ENCODE measurements around the gene SULT2A1. TPM values are rescaled to one million over a fixed set of nuclear protein-coding genes. Genes with fewer than 3 reads are reported as not detected.
A peak's percentile ranks its signal among the peaks of the same experiment; 100 is the strongest.
"Not testable (repeated sequence)": the region's sequence is repeated elsewhere in the genome, so short reads cannot be mapped to it uniquely, and the experiment has no call there.

The SULT2A1 gene
- total RNA-seq, 1 experiment from 2014 or later: not detected

DNA sequence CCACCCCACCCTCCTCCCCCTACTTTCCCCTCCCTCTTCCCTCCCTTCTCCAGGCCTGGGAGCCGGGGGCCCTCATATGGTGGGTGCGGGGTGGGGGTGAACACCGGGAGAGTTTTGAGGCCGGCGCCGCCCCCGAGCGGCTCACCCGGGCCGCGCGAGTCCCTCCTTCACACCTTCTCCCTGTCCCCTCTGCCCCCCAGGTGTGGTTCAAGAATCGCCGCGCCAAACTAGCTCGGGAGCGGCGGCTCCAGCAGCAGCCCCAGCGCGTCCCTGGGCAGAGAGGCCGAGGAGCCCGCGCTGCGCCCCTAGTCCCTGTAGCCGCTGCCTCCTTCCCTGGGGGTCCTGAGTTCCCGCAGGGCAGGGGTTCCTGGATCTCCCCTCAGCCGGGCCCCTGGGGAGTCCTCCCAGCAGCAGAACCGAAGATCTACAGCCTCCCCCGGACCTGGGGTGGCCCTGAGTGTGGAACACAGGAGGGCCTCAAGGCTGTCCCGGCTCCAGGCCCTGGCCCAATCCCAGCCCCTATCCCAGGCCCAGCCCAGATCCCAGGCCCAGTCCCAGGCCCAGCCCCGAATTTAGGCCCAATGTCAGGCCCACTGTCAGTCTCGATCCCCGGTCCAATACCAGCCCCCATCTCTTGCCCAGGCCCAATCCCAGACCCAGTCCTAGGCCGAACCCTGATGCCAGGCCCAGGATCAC is 25.4 kb downstream of the SULT2A1 start:
- no peak for DNase-seq (ENCODE audit: low read depth)

DNA sequence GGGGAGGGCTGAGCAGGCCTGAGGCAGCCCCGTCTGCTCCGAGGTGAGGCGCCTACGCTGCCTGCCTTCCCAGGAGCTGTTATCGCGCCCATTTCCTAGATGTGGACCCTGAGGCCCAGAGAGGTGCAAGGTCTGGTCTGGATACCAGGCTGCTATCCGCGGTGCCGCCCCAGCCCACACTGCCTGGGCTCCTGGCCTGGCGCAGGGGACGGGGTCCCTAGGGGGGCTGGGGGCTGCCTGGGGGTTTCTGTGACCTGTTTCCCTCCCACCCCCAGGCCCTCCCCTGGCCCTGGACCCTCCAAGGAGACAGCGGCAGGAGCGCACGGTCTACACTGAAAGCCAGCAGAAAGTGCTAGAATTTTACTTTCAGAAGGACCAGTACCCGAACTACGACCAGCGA is 26.3 kb downstream of the SULT2A1 start:
- not testable (repeated sequence) for DNase-seq (ENCODE audit: low read depth)

DNA sequence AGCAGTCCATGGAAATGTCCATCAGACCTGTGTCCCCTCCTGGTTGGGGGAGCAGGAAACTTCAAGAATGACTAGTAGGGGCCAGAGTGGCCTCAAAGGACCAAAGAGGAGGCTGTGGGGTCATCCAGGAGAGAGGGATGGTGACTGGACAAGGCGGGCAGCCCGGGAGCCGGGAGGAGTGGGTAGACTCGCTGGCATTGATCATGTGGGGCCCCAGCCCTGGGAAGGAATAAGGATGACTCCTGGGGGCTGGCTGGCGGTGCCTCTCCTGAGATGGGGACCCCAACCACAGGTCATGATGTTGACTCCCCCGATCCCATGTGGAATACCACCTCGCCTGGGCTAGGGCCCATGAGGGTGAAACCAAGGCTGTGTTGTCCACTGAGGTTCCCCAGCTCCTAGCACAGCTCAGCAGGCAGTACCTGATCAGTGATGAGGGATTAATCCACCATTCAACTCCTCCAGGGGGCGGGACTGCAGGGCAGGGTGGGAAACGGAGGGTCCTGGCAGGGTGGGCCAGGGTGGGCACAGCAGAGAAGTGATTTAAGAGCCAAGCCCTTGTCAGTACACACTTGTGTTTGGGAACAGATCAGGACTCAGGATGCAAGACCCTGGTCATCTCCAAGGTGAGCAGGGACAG is 27.3 kb downstream of the SULT2A1 start, which contains the start of gene TPRX2:
Gene TPRX2 (plus strand): TSS at position 590 of the 640 bp plus-strand sequence. CDS start 12 bp downstream, at position 602.
- not testable (repeated sequence) for DNase-seq (ENCODE audit: low read depth)

DNA sequence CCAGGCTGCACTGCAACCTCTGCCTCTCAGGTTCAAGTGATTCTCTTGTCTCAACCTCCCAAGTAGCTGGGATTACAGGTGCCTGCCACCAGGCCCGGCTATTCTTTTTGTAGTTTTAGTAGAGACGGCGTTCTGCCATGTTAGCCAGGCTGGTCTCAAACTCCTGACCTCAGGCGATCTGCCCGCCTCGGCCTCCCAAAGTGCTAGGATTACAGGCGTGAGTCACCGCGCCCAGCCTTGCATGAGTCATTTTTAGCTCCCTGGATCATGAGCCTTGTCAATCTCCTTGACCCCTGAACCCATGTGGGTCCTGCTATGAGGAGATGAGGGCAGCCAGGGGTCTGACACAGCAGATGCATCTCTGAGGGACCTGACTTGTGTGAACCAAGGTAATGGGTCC is 27.9 kb downstream of the SULT2A1 start:
- DNase-seq (ENCODE audit: low read depth): peak; percentile 87

DNA sequence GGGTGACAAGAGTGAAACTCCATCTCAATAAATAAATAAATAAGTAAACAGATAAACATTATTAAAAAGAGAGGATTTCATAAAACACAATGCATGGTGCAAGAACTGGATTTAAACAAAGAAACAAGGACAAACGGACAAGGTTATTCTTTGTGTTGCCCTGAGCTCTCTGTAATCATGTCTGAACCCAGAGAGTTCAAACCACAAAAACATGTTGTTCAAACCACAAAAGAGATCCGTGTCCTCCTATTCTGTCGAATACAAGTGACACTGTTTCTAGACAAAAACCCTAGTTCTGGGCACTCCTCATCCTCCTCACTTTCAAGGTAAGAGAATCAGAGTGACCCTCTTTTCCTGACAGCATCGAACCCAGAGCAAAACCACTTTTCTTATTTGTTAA is 31.7 kb downstream of the SULT2A1 start:
- DNase-seq (ENCODE audit: low read depth): no peak

DNA sequence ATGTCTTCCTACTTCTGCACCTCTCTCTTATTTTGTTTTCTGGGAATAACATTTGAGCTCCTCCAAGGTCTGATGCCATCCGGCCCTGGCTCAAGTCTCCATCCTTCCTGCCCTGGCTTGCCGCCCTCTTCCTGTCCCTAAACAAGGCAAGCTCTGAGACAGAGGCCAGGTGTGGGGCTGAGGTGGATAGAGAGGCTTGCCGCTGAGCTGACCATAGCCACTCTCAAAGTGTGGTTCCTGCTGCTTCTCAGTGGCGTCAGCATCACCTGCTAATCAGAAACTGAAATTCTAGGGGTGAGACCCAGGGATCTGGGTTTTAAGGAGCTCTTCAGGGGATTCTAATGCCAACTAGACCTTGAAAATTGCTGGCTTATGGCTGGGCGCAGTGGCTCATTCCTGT is 33.1 kb downstream of the SULT2A1 start:
- DNase-seq (ENCODE audit: low read depth): no peak

DNA sequence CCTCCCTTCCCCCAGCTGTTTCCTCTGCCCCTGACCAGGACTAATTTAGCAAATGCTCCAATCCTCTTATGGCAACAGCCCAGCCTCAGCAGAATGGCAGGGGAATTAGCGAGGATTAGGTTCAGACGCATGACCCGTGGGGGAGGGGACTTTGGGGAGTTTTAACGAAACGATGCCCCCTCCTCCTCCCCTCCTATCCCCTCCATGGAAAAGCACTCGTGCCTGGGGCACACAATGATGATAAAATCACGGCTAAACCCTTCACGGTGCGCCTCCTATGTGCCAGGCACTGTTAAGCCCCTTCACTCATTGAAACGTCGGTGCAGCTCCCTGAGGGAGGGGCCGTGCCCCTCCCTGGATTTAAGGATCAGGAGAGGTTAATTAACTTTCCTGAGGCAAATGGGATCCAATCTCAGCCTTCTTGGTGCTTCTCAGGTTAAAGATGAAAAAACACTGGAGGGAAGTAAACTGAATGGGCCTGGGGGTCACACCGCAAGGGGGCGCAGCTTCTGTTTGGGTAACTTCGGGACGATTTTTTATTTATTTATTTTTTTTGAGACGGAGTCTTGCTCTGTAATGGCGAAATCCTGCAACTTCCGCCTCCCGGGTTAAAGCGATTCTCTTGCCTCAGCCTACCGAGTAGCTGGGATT is 37.2 kb downstream of the SULT2A1 start:
- DNase-seq (ENCODE audit: low read depth): peak; percentile 65

DNA sequence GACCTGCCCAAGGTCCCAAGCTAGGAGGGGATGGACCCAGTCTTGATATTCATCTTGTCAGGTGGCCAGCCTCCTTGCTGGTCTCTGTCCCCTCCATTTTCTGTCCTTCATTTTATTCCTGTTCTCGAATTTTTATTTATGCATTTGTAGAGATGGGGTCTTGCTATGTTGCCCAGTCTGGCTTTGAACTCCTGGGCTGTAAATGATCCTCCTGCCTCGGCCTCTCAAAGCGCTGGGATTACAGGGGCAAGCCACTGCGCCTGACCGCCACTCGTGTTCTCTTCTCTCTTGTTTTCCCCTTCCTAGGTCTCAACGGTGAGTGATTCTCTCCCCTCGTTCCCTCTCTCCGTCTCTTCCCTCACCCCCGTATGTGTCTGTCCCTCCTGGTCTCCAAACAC is 37.7 kb downstream of the SULT2A1 start:
- DNase-seq (ENCODE audit: low read depth): no peak

DNA sequence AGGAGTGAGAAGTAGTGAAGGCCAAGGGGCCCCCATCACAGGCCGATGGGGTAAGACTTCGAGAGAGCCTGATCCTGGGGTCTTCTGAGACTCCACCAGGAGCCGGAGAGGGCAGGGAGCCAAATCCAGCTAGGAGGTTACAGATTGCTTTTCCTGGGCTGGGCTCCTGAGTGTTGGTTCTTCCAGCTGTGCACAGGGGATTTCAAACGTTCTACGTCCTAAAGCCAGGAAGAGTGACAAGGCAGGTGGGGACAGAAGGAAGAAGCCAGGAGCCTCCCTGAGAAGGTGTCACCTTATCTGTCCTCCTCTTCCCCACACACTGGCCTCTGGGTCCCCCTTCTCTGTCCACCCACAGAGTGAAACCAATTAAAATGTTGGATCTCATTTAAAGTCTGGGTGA is 43.2 kb downstream of the SULT2A1 start:
- DNase-seq (ENCODE audit: low read depth): no peak

DNA sequence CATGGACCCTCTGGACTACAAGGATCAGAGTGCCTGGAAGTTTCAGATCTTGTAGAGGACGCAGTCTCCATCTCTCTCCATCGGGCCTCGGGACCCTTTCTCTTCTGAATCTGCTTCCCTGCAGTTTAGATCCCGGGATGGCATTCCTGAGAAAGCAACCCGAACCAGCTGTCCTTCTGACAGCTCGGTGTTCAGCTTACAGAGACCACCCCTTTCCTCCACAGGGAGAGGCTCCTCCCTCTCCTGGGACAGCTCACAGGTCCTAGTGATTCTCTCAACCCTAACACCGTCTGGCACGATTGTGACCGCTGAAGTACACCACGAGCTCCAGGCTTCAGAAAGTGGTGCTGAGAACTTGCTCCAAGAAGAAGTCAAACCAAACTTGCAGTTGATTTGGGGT is 46.2 kb downstream of the SULT2A1 start:
- no peak for DNase-seq (ENCODE audit: low read depth)

DNA sequence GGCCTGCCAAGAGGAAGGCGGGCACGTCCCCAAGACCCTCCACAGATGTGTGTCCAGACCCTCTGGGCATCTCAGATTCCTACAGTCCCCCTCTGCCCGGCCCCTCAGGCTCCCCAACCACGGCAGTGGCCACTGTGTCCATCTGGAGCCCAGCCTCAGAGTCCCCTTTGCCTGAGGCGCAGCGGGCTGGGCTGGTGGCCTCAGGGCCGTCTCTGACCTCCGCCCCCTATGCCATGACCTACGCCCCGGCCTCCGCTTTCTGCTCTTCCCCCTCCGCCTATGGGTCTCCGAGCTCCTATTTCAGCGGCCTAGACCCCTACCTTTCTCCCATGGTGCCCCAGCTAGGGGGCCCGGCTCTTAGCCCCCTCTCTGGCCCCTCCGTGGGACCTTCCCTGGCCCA is 46.7 kb downstream of the SULT2A1 start:
- no peak for DNase-seq (ENCODE audit: low read depth)

DNA sequence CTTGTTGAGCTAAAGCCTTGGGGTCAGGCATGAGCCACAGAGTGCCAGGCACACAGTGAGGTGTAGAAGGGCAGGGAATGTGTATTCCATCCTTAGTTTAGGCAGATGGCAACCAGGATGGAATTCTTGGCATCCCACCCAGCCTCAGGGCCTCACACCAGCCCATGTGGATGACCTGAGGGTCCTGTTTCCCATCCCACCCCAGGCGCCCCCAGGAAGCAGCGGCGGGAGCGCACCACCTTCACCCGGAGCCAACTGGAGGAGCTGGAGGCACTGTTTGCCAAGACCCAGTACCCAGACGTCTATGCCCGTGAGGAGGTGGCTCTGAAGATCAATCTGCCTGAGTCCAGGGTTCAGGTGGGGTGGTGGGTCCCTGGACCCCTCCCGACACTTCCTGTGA is 50.1 kb downstream of the SULT2A1 start:
- no peak for DNase-seq (ENCODE audit: low read depth)

DNA sequence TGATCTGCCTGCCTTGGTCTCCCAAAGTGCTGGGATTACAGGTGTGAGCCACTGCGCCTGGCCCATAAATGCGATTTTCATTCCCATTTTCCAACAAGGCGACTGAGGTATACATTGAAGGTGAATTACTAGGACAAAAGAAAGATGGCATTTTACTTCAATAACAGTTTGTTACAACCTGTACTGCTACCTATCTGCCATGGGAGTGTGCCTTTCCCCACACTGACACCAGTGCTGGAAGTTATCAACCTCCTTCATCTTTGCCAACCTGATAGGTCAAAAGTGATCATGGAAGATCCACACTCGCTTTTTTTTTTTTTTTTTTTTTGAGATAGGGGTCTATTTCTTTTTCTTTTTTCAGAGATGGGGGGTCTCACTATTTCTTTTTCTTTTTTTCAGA is 53.4 kb downstream of the SULT2A1 start:
- DNase-seq (ENCODE audit: low read depth): no peak

DNA sequence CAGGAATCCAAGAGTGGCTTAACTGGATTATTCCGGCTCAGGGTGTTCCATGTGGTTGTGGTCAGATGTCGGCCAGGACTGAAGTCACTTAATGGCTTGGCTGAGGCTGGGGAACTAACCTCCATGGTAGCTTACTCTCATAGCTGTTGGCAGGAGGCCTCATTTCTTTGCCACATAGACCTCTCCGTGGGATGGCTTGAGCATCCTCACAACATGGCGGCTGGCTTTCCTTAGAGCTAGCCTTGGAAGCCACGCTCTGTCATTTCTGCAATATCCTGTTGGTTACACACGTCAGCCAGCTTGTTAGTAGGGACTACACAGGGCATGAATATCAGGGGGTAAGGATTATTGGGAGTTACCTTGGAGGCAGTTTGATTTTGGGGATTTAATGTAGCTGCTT is 59.3 kb downstream of the SULT2A1 start:
- DNase-seq (ENCODE audit: low read depth): no peak

DNA sequence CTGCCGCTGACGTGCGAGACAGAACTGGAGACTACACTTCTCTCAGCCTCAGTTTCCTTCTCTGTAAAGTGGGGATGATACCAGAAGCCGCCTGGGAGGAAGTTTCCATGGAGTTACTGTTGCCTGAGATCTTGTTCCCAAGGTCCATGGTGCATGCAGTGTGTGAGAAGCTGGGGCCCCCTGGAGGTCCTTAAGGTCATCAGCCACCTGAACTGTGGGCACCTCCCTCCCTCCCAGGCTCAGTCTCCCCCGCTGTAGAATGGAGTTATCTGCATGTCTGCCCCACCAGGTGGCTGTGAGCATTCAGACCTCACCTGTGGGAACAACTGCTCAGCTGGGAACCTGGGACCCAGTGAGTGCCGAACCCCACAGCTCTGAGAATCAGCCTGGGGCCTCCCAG is 61.7 kb downstream of the SULT2A1 start:
- no peak for DNase-seq (ENCODE audit: low read depth)

DNA sequence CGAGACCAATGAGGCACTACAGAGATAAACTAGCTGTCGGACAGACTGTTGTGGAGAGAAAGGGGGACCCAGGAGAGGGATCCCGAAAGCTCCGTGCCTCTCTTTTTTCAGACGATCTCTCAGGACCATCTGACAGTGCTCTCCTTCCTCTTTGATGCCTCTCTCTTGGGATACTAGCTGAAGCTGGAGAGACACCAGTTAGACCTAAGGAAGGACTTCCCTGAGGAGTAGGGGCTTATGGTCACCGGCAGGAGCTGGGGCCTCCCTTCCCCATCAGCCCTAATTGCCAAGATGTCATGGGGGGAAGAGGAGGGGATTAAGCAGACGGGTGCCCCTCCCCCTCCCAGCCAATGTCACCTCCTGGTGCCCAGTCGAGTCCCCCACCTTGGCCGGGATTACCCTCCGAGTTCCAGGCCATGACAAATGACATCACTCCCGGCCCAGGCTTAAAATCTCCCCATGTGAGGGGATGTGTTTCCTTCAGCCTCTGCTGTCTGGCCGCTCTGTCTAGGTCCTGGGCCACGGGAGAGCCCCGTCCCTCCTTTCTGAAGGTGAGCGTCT is 64.6 kb downstream of the SULT2A1 start, which contains the start of gene CRX:
Gene CRX (plus strand): TSS at position 478 of the 561 bp plus-strand sequence. CDS start 12,507 bp downstream, outside the sequence.
- no peak for DNase-seq (ENCODE audit: low read depth)

Other genes starting within 250 kb of the SULT2A1 start
- gene EHD2, start 172.9 kb downstream of the SULT2A1 start, total RNA-seq (2014; rRNA removed; shearing (Covaris generic)): 7.4 and 9.7 TPM in 2 replicates
- 48.0 and 56.6 TPM in 2 replicates for gene NOP53, start 140.8 kb downstream of the SULT2A1 start, total RNA-seq (2014; rRNA removed; shearing (Covaris generic))
- gene SELENOW, start 107.6 kb downstream of the SULT2A1 start, total RNA-seq (2014; rRNA removed; shearing (Covaris generic)): 239 and 251 TPM in 2 replicates
- not detected in 2 replicates for gene TPRX1, start 81.8 kb downstream of the SULT2A1 start, total RNA-seq (2014; rRNA removed; shearing (Covaris generic))
- not detected in 2 replicates for gene CRX, start 64.4 kb downstream of the SULT2A1 start, total RNA-seq (2014; rRNA removed; shearing (Covaris generic))
- not detected in 2 replicates for gene TPRX2, start 27.1 kb downstream of the SULT2A1 start, total RNA-seq (2014; rRNA removed; shearing (Covaris generic))
- not detected in 2 replicates for gene BSPH1, start 105.9 kb upstream of the SULT2A1 start, total RNA-seq (2014; rRNA removed; shearing (Covaris generic))
- gene ELSPBP1, start 108.3 kb upstream of the SULT2A1 start, total RNA-seq (2014; rRNA removed; shearing (Covaris generic)): not detected in 2 replicates
- not detected in 2 replicates for gene CABP5, start 157.8 kb upstream of the SULT2A1 start, total RNA-seq (2014; rRNA removed; shearing (Covaris generic))
- gene PLA2G4C, start 224.5 kb upstream of the SULT2A1 start, total RNA-seq (2014; rRNA removed; shearing (Covaris generic)): 2.2 and 4.7 TPM in 2 replicates